HG03342 (cell line): ENCODE measurements around the gene ATAD3A.

Experiments used
- ATAC-seq: cut with Tn5 transposase; IDR thresholded peaks from one replicate; pipeline ENCODE4 v1.9.1; 2021; ENCODE audit warnings: mild to moderate bottlenecking, moderate library complexity; ENCODE audit not compliant: unreplicated experiment

The ATAD3A gene

DNA sequence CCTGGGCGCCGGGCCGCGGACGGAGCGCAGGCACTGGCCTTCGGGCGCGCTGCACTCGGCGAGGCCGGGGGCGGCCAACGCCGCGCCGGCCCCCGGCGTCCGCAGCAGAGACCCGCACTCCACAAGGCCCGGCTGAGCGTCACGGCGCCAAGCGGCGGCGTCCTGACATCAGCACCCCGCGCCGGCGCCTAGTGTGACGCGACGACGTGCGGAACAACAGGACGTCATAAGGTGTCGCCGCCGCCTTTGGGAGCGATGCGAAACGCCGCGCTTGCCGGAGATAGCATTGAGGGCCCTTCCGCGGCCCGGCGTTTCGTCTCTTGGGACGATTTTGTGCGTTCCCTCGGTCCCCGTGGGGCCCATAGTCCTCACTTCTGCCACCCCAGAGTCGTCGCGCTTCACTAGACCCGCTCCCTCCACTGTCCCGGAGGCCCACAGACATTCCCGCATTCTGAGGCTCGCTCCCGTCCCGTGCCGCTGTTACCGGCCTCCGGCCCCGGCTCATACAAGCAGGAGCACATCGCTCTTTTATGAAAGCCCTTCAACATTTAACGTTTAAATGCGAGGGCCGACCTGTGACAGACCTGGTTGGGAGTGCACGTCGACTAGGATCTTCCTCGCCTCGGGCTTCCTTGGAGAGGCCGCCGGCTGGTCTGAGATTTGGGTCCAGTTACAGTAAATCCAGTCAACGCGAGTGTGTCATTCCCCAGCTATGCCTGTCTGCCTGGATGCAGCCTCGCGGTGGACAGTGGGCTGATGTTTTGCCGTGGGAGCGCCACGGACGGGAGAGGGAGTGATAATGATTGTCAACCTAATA lies 63.0 kb downstream of the ATAD3A start, which contains the start of gene SSU72:
TSS of gene SSU72 (minus strand) at position 143 of the 817 bp plus-strand sequence. CDS start 306 bp downstream, outside the sequence.
- ATAC-seq = peak; percentile 71

DNA sequence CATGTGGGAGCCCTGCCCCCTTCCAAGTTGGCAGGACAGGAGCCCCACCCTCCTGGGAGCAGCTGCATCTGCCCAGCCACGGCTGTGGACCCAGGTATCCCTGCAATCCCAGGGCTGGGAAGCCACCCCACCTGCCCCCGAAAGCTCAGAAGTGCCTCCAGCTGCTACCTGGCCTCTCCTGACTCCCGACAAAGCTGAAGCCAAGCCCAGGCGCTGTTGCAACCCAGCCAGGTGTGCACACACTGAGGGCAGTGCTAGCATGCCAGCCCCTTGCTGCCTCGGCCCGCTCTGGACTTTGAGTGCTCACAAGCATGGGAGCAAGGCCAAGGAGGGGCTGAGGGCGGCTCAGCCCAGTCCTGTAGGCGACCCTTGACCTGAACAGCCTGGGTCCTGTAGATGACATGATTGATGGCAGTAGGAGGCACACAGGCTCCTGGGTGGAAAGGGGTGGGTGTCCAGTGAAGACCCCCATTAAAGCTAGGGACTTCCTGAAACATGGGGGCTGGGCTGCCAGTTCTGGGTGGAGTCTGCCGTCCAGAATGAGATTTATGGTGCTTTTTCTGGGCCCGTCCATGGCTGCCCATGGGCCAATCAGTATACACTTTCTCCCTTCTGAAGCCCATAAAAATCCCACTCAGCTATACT lies 65.5 kb downstream of the ATAD3A start:
- ATAC-seq = no peak

DNA sequence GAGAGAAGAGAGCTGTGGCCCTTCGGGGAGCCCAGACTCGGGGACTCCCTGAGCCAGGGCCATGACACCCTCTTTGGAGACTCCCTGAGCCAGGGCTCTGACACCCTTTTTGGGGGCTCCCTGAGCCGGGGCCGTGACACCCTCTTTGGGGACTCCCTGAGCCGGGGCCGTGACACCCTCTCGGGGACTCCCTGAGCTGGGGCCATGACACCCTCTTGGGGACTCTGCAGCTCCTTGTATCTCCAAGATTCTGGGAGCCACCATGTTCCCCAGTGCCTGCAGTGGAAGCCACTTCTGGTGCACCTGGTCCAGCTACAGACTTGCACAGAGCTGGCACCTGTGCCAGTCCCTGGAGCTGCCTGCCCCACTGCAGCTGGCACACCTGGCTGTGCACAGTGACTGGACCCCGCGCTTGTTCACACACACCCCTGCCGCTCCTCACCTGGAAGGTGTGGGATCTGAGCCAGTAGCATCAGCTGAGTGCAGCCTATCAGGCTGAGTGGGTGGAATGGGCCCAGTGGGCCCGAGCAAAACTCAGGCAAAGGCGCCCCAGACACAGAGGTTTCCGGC lies 66.5 kb downstream of the ATAD3A start:
- ATAC-seq = no peak

DNA sequence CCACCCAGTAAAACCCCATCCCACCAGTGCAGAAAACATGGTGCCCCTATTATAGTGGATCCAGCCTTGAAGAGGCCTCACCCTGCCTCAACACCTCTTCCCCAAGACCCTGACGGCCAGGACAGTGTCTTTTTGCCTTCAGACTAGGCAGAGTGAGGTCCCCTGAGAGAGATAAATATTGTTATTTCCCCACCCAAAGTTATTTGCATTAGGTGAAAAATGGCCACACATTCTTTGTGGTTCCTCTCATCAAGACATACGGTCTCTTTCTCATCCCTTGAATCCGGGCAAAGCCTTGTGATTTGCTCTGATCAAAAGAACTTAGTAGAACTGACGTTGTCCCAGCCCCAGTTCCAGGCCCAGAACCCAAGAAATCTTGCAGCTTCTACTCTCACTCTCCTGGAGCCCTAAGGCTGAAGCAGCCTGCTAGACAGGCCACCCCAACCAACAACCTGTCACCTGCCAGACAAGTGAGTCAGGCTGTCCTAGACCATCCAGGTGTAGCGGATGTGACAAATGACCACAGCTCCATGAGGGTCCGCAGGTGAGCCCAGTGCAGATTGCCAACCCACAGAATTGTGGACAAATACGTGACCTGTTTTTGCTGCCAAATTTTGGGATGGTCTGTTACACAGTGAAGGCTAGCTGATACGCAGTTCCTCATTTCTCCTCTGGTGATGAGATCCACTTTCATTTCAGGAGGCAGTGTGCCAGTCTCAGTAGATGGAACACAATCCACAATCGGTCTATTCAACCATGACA lies 70.8 kb downstream of the ATAD3A start:
- ATAC-seq = no peak

DNA sequence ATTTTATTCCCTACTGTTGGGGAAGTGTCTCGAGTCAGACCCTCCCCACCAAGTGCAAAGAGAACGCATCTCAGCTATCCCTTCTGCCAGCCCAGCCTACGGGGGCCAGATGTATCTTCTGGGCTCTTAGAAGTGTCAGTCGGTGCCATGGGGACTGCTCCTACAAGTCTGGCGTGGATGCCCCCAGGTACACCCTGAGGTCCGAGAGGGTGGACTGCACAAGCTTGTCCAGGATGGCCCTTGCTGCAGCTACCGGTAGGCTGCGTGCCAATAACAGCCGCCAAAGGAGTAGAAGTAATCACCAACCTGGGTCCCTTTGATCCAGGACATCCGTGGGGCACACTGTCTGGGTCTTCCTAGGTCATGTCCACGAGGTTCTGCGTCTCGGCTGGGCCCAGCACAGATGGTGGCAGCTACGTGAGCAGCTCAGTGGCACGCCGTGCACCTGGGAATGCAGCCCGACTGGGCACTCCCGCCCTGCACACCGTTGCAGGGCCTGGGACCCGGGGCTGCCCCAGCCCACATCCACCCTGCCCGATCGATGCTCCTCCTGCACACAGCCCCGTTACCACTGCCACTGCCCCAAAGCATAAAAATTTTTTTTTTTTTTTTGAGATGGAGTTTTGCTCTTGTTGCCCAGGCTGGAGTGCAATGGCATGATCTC lies 71.5 kb downstream of the ATAD3A start:
- ATAC-seq = no peak
